IMR-90 (cell line): ENCODE measurements around the gene CMC2. TPM values are rescaled to one million over a fixed set of nuclear protein-coding genes. Genes with fewer than 3 reads are reported as not detected.

Experiments
- ATAC-seq: fragments of 200-7000 bp; cut with Tn5 transposase; 2 replicates; pipeline ENCODE4 v1.9.1; 2020; ENCODE audit warnings: low read depth, mild to moderate bottlenecking, moderate library complexity
- BruUV-seq: library from RNA; stranded (reverse); fragments of 400-500 nt; replicated peaks from 2 replicates; lab custom pipeline; 2021; lab: Mats Ljungman, UMichigan
- CTCF ChIA-PET: fragments of 300-600 bp; formaldehyde crosslinking; extraction: SDS; loops from one replicate; lab custom pipeline; 2021; ENCODE audit warnings: antibody characterized with exemption; lab: Yijun Ruan, JAX
- POLR2A ChIA-PET: fragments of 300-600 bp; sonication (Branson Sonifier 250); formaldehyde crosslinking; loops from one replicate; lab custom pipeline; 2022; ENCODE audit warnings: antibody characterized with exemption; ENCODE audit not compliant: unreplicated experiment; lab: Charles Lee
- DNase-seq: peaks from one replicate; pipeline ENCODE4 v3.0.0; 2013
- H2AFZ ChIP-seq: replicated peaks from 2 replicates; pipeline ENCODE3; 2013; ENCODE audit warnings: low read length, mild to moderate bottlenecking; ENCODE audit not compliant: poor library complexity
- H2AK5ac ChIP-seq: 2 replicates; pipeline ENCODE4 v1.6.1; 2013; ENCODE audit warnings: low read depth, low read length, inconsistent platforms
- H2AK9ac ChIP-seq: replicated peaks from 2 replicates; pipeline ENCODE3; 2013; ENCODE audit warnings: mild to moderate bottlenecking, low read depth, low read length, moderate library complexity; ENCODE audit not compliant: poor library complexity
- H2BK120ac ChIP-seq: 2 replicates; pipeline ENCODE4 v1.6.1; 2013; ENCODE audit warnings: low read depth, low read length, inconsistent platforms
- H2BK15ac ChIP-seq: 3 replicates; pipeline ENCODE4 v1.6.1; 2013; ENCODE audit warnings: low read depth, low read length, inconsistent platforms
- H2BK20ac ChIP-seq: 2 replicates; pipeline ENCODE4 v1.6.1; 2013; ENCODE audit warnings: low read depth, mild to moderate bottlenecking, inconsistent platforms, low read length, moderate library complexity
- H2BK5ac ChIP-seq: 2 replicates; pipeline ENCODE4 v1.6.1; 2013; ENCODE audit warnings: mild to moderate bottlenecking, low read depth, low read length, inconsistent platforms; ENCODE audit not compliant: poor library complexity, severe bottlenecking
- H3K14ac ChIP-seq: replicated peaks from 2 replicates; pipeline ENCODE4 v1.6.1; 2013; ENCODE audit warnings: low read depth, low read length, inconsistent platforms
- H3K18ac ChIP-seq: 2 replicates; pipeline ENCODE4 v1.6.1; 2013; ENCODE audit warnings: low read depth, low read length, control low read depth
- H3K23ac ChIP-seq: 2 replicates; pipeline ENCODE4 v1.6.1; 2013; ENCODE audit warnings: low read depth, low read length, inconsistent platforms
- H3K27ac ChIP-seq: 2 replicates; pipeline ENCODE4 v1.5.1; 2013; ENCODE audit warnings: mild to moderate bottlenecking, control low read depth, low read length; ENCODE audit not compliant: insufficient read depth
- H3K27me3 ChIP-seq: 2 replicates; pipeline ENCODE4 v1.6.1; 2013; ENCODE audit warnings: low read length; ENCODE audit not compliant: control insufficient read depth, insufficient read depth
- H3K36me3 ChIP-seq: 2 replicates; pipeline ENCODE4 v1.6.1; 2013; ENCODE audit warnings: low read length, mixed read lengths; ENCODE audit not compliant: control insufficient read depth, insufficient read depth
- H3K4ac ChIP-seq: 2 replicates; pipeline ENCODE4 v1.6.1; 2013; ENCODE audit warnings: low read depth, low read length, inconsistent platforms
- H3K4me1 ChIP-seq: 2 replicates; pipeline ENCODE4 v1.6.1; 2013; ENCODE audit warnings: low read length, mixed read lengths; ENCODE audit not compliant: control insufficient read depth, insufficient read depth
- H3K4me2 ChIP-seq: 2 replicates; pipeline ENCODE4 v1.6.1; 2013; ENCODE audit warnings: low read depth, mild to moderate bottlenecking, control low read depth, low read length, moderate library complexity
- H3K4me3 ChIP-seq: 2 replicates; pipeline ENCODE4 v1.5.1; 2013; ENCODE audit warnings: low read depth, mild to moderate bottlenecking, control low read depth, low read length, moderate library complexity; ENCODE audit not compliant: insufficient read depth
- H3K56ac ChIP-seq: 2 replicates; pipeline ENCODE4 v1.6.1; 2013; ENCODE audit warnings: low read length, inconsistent platforms; ENCODE audit not compliant: insufficient read depth; ENCODE audit errors: extremely low read depth
- H3K79me1 ChIP-seq, 2 experiments: 2 replicates each; pipeline ENCODE4 v1.6.1; 2013; ENCODE audit warnings: low read length in 2 of 2, inconsistent platforms in 1 of 2, low read depth in 1 of 2
- H3K9ac ChIP-seq: 2 replicates; pipeline ENCODE4 v1.6.1; 2013; ENCODE audit warnings: low read depth, low read length, control low read depth
- H3K9me1 ChIP-seq: 2 replicates; pipeline ENCODE4 v1.6.1; 2013; ENCODE audit warnings: low read length, inconsistent platforms; ENCODE audit not compliant: insufficient read depth
- H3K9me3 ChIP-seq: 2 replicates; pipeline ENCODE4 v1.6.1; 2013; ENCODE audit warnings: low read length; ENCODE audit not compliant: control insufficient read depth, insufficient read depth
- H4K20me1 ChIP-seq: 2 replicates; pipeline ENCODE4 v1.6.1; 2013; ENCODE audit warnings: low read length, inconsistent platforms; ENCODE audit not compliant: insufficient read depth
- H4K5ac ChIP-seq: 2 replicates; pipeline ENCODE4 v1.6.1; 2013; ENCODE audit warnings: mild to moderate bottlenecking, low read depth, low read length, control low read depth
- H4K8ac ChIP-seq, 2 experiments: 2 replicates each; pipeline ENCODE4 v1.6.1; 2013; ENCODE audit warnings: low read depth in 2 of 2, low read length in 2 of 2, control low read depth in 1 of 2, inconsistent platforms in 1 of 2
- H4K91ac ChIP-seq: 2 replicates; pipeline ENCODE4 v1.6.1; 2013; ENCODE audit warnings: low read depth, low read length, inconsistent platforms; ENCODE audit not compliant: insufficient read depth
- BHLHE40 ChIP-seq: fragments of 150-350 bp; IDR thresholded peaks from 2 replicates; pipeline ENCODE4 v1.6.1; 2016; ENCODE audit warnings: mild to moderate bottlenecking, low read depth, low read length
- MAZ ChIP-seq: IDR thresholded peaks from 2 replicates; pipeline ENCODE4 v1.6.1; 2012; ENCODE audit warnings: low read depth, mild to moderate bottlenecking, low read length, improper control_type of control experiment, moderate library complexity, borderline replicate concordance
- MXI1 ChIP-seq: IDR thresholded peaks from 2 replicates; pipeline ENCODE4 v1.6.1; 2012; ENCODE audit warnings: low read depth, mild to moderate bottlenecking, low read length, moderate library complexity, borderline replicate concordance
- POLR2A ChIP-seq: IDR thresholded peaks from 2 replicates; pipeline ENCODE4 v1.6.1; 2012; ENCODE audit warnings: mild to moderate bottlenecking, low read depth, low read length
- WGBS, 2 experiments: methylation state at CpG; one replicate each; pipeline versions ENCODE4 v1.1.5 to v1.1.7; 2013; ENCODE audit warnings: missing lambda C conversion rate in 2 of 2; ENCODE audit not compliant: insufficient read length in 1 of 2; ENCODE audit errors: extremely low coverage in 2 of 2; 5-methylcytosine and 5-hydroxymethylcytosine counted together
- dilution Hi-C: fragments of 300-500 bp; cut with HindIII; formaldehyde crosslinking; loops from one replicate; pipeline ENCODE4 v1.14.3; 2018; ENCODE audit warnings: low sequenced_read_pairs; ENCODE audit not compliant: unreplicated experiment
- in situ Hi-C: fragments of 300-500 bp; cut with MboI; formaldehyde crosslinking; loops from 3 replicates; pipeline ENCODE4 v1.14.3; 2019; ENCODE audit warnings: low sequenced_read_pairs, inconsistent platforms, mixed read lengths
- intact Hi-C: fragments of 100-400 bp; cut with micrococcal nuclease; formaldehyde crosslinking; loops from 2 replicates; pipeline ENCODE4 v1.10.0; 2022
- polyA plus RNA-seq, 3 experiments: library from polyadenylated mRNA; depleted of rRNA; stranded (reverse); fragments of >200 nt; gene quantifications; 2 replicates each; pipeline ENCODE4 v1.2.3, GENCODE V29; 2012; ENCODE audit warnings: low replicate concordance in 1 of 3
- total RNA-seq: library from RNA; depleted of rRNA; stranded (reverse); fragments of >200 nt; gene quantifications from 2 replicates; pipeline ENCODE4 v1.2.3, GENCODE V29; 2012

Gene CMC2
- total and polyA plus RNA-seq, 2 of the 4 experiments (the other 2 are of a cell fraction), result 57.0 to 104 TPM

DNA sequence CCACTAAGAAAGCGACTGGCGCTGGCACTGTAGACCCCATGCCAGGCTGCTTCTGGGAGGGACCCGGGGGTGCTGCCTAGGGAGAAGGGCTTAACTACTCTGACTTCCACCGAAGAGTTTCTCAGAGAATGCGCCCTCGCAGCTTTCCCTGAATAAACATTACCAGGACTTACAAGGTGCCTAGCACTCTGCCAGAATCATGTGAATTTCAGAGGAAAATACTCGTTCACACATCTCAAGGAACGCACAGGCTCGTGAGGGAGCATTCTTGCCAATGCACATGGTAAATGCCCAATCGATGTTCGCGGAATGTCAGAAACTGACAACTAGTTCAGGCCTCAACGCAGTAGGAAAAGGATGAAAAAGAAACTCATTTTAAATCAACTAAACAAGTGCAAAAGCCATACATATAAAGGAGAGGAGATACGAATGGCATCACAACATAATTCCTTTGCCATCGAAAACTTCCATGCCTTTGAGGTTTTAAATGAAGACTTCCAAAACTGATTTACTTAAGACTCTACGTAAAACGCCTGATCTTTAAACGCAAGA lies 999 bp downstream of the CMC2 start:
- Histone ChIP-seq H2AK5ac (0 out of 2 replicates have a peak overlapping the region, but pooled peaks have one; percentile 3), H3K27ac (peak overlapping the region; percentile 8), H4K5ac (no peak overlapping the region), H2BK20ac (no peak overlapping the region), H3K9me1 (peaks cover 6% of the 10 kb centered on the region; the same call in 1 of the 2 replicates), H3K4me1 (peaks cover 2% of the 10 kb centered on the region; the same call in 1 of the 2 replicates), H2AFZ (peak overlapping the region; percentile 64), H2BK120ac (no peak overlapping the region), H3K4me2 (peak overlapping the region; percentile 86), H2AK9ac (peak overlapping the region; percentile 11), H4K8ac (peak overlapping the region in 1 of 2 experiments; percentile 7; a peak in 2 of 4 replicates), H3K9me3 (no peaks in the 10 kb centered on the region), H4K20me1 (peaks cover 20% of the 10 kb centered on the region), H3K9ac (peak overlapping the region; percentile 99), H3K56ac (no peak overlapping the region), H2BK5ac (peak overlapping the region; percentile 0), H3K79me1 (peaks cover 21 to 63% of the 10 kb centered on the region in 2 experiments), H3K23ac (peak overlapping the region; percentile 34), H4K91ac (no peak overlapping the region), H2BK15ac (no peak overlapping the region), H3K36me3 (no peaks in the 10 kb centered on the region), H3K27me3 (no peaks in the 10 kb centered on the region), H3K4ac (no peak overlapping the region; the same call in none of the 2 replicates), H3K14ac (peak overlapping the region; percentile 64; the same call in 1 of the 2 replicates), H3K18ac (no peak overlapping the region), H3K4me3 (peak overlapping the region; percentile 67)
- intact Hi-C loops, result no loop called here
- dilution Hi-C loops, result no loop called here
- ATAC-seq (no peak), DNase-seq (peak; percentile 23)
- in situ Hi-C loops, result no loop called here
- TF ChIP-seq POLR2A (no peak), MAZ (no peak), MXI1 (peak; percentile 52; the same call in 1 of the 2 replicates), BHLHE40 (peak; percentile 55; the same call in 1 of the 2 replicates)
- CTCF ChIA-PET, result interaction anchor here (0.7 kb wide), 1 partner anchor 30 kb away, joined by 3 read pairs; the partner anchor contains the start of gene ATMIN
- BruUV-seq, result no TSS peak
- 0% methylated on average over 1 of the region's 18 CpGs; no CpG with 5 or more reads in 1 of the 2 experiments for WGBS, 2 experiments
- POLR2A ChIA-PET, result no interaction called here
